Measurements from ENCODE around the gene DNTTIP2.
"Not testable (repeated sequence)": the region's sequence is repeated elsewhere in the genome, so short reads cannot be mapped to it uniquely, and the experiment has no call there.

The DNTTIP2 gene

GRCh38 chr1:93876244-93876643 lies 2.8 kb downstream of the DNTTIP2 start:
- Histone ChIP-seq H3K27ac (ENCODE audit: low read depth, low read length) (no peak overlapping the region), H3K79me2 (ENCODE audit: control insufficient read depth, insufficient read depth, low read length, unreplicated experiment) (peaks cover 40% of the 10 kb centered on the region), H3K36me3 (ENCODE audit: insufficient read depth, low read length) (peaks cover 58% of the 10 kb centered on the region), H3K27me3 (ENCODE audit: insufficient read depth, low read length) (no peaks in the 10 kb centered on the region), H3K4me3 (ENCODE audit: low read depth, low read length) (peak overlapping the region; percentile 36), H3K4me1 (ENCODE audit: control insufficient read depth, insufficient read depth, low read length, unreplicated experiment) (peaks cover 21% of the 10 kb centered on the region), H2AFZ (ENCODE audit: low read length, unreplicated experiment) (no peak overlapping the region)

GRCh38 chr1:93874025-93874651 lies 4.9 kb downstream of the DNTTIP2 start:
- no peak overlapping the region for H3K27ac ChIP-seq (ENCODE audit: low read depth, low read length)
- H3K36me3 ChIP-seq (ENCODE audit: insufficient read depth, low read length) = peaks cover 75% of the 10 kb centered on the region
- no peak overlapping the region for H3K4me3 ChIP-seq (ENCODE audit: low read depth, low read length)
- H2AFZ ChIP-seq (ENCODE audit: low read length, unreplicated experiment) = no peak overlapping the region
- H3K27me3 ChIP-seq (ENCODE audit: insufficient read depth, low read length) = no peaks in the 10 kb centered on the region
- H3K4me1 ChIP-seq (ENCODE audit: control insufficient read depth, insufficient read depth, low read length, unreplicated experiment) = peaks cover 21% of the 10 kb centered on the region
- peaks cover 40% of the 10 kb centered on the region for H3K79me2 ChIP-seq (ENCODE audit: control insufficient read depth, insufficient read depth, low read length, unreplicated experiment)

GRCh38 chr1:93871366-93871765 lies 7.6 kb downstream of the DNTTIP2 start:
- Histone ChIP-seq H2AFZ (ENCODE audit: low read length, unreplicated experiment) (no peak overlapping the region), H3K4me1 (ENCODE audit: control insufficient read depth, insufficient read depth, low read length, unreplicated experiment) (peaks cover 5% of the 10 kb centered on the region), H3K36me3 (ENCODE audit: insufficient read depth, low read length) (peaks cover 65% of the 10 kb centered on the region), H3K27ac (ENCODE audit: low read depth, low read length) (no peak overlapping the region), H3K4me3 (ENCODE audit: low read depth, low read length) (no peak overlapping the region), H3K27me3 (ENCODE audit: insufficient read depth, low read length) (no peaks in the 10 kb centered on the region), H3K79me2 (ENCODE audit: control insufficient read depth, insufficient read depth, low read length, unreplicated experiment) (peaks cover 14% of the 10 kb centered on the region)

GRCh38 chr1:93869653-93870052 lies 9.4 kb downstream of the DNTTIP2 start:
- H3K27ac ChIP-seq (ENCODE audit: low read depth, low read length) = no peak overlapping the region
- no peaks in the 10 kb centered on the region for H3K27me3 ChIP-seq (ENCODE audit: insufficient read depth, low read length)
- peaks cover 51% of the 10 kb centered on the region for H3K36me3 ChIP-seq (ENCODE audit: insufficient read depth, low read length)
- H2AFZ ChIP-seq (ENCODE audit: low read length, unreplicated experiment) = no peak overlapping the region
- H3K4me3 ChIP-seq (ENCODE audit: low read depth, low read length) = no peak overlapping the region
- no peaks in the 10 kb centered on the region for H3K4me1 ChIP-seq (ENCODE audit: control insufficient read depth, insufficient read depth, low read length, unreplicated experiment)
- H3K79me2 ChIP-seq (ENCODE audit: control insufficient read depth, insufficient read depth, low read length, unreplicated experiment) = peaks cover 2% of the 10 kb centered on the region

GRCh38 chr1:93868492-93868891 lies 10.5 kb downstream of the DNTTIP2 start:
- H3K27ac ChIP-seq (ENCODE audit: low read depth, low read length); H2AFZ ChIP-seq (ENCODE audit: low read length, unreplicated experiment); H3K79me2 ChIP-seq (ENCODE audit: control insufficient read depth, insufficient read depth, low read length, unreplicated experiment); H3K27me3 ChIP-seq (ENCODE audit: insufficient read depth, low read length); H3K4me3 ChIP-seq (ENCODE audit: low read depth, low read length); H3K4me1 ChIP-seq (ENCODE audit: control insufficient read depth, insufficient read depth, low read length, unreplicated experiment): not testable (repeated sequence)
- peaks cover 39% of the 10 kb centered on the region for H3K36me3 ChIP-seq (ENCODE audit: insufficient read depth, low read length)

- Histone ChIP-seq H3K4me1 (ENCODE audit: control insufficient read depth, insufficient read depth, low read length, unreplicated experiment) (no peaks in the 10 kb centered on the region), H3K27ac (ENCODE audit: low read depth, low read length) (no peak overlapping the region), H3K79me2 (ENCODE audit: control insufficient read depth, insufficient read depth, low read length, unreplicated experiment) (no peaks in the 10 kb centered on the region), H2AFZ (ENCODE audit: low read length, unreplicated experiment) (no peak overlapping the region), H3K4me3 (ENCODE audit: low read depth, low read length) (no peak overlapping the region), H3K27me3 (ENCODE audit: insufficient read depth, low read length) (peaks cover 7% of the 10 kb centered on the region; the same call in 1 of the 2 replicates), H3K36me3 (ENCODE audit: insufficient read depth, low read length) (peaks cover 13% of the 10 kb centered on the region)
Observed at GRCh38 chr1:93865253-93865652, 13.8 kb downstream of the DNTTIP2 start.

GRCh38 chr1:93864175-93864574 lies 14.8 kb downstream of the DNTTIP2 start:
- no peak overlapping the region for H2AFZ ChIP-seq (ENCODE audit: low read length, unreplicated experiment)
- peaks cover 7% of the 10 kb centered on the region; the same call in 1 of the 2 replicates for H3K27me3 ChIP-seq (ENCODE audit: insufficient read depth, low read length)
- no peaks in the 10 kb centered on the region for H3K79me2 ChIP-seq (ENCODE audit: control insufficient read depth, insufficient read depth, low read length, unreplicated experiment)
- H3K27ac ChIP-seq (ENCODE audit: low read depth, low read length) = no peak overlapping the region
- H3K36me3 ChIP-seq (ENCODE audit: insufficient read depth, low read length) = peaks cover 4% of the 10 kb centered on the region
- H3K4me3 ChIP-seq (ENCODE audit: low read depth, low read length) = no peak overlapping the region
- H3K4me1 ChIP-seq (ENCODE audit: control insufficient read depth, insufficient read depth, low read length, unreplicated experiment) = no peaks in the 10 kb centered on the region

GRCh38 chr1:93857653-93858052 lies 21.4 kb downstream of the DNTTIP2 start:
- H3K4me3 ChIP-seq (ENCODE audit: low read depth, low read length); H3K4me1 ChIP-seq (ENCODE audit: control insufficient read depth, insufficient read depth, low read length, unreplicated experiment); H3K36me3 ChIP-seq (ENCODE audit: insufficient read depth, low read length); H3K27ac ChIP-seq (ENCODE audit: low read depth, low read length); H3K79me2 ChIP-seq (ENCODE audit: control insufficient read depth, insufficient read depth, low read length, unreplicated experiment); H2AFZ ChIP-seq (ENCODE audit: low read length, unreplicated experiment): not testable (repeated sequence)
- H3K27me3 ChIP-seq (ENCODE audit: insufficient read depth, low read length) = peaks cover 13% of the 10 kb centered on the region; the same call in 1 of the 2 replicates

GRCh38 chr1:93855983-93856382 lies 23.0 kb downstream of the DNTTIP2 start:
- not testable (repeated sequence) for H3K27ac ChIP-seq (ENCODE audit: low read depth, low read length); H3K4me3 ChIP-seq (ENCODE audit: low read depth, low read length); H3K79me2 ChIP-seq (ENCODE audit: control insufficient read depth, insufficient read depth, low read length, unreplicated experiment); H3K4me1 ChIP-seq (ENCODE audit: control insufficient read depth, insufficient read depth, low read length, unreplicated experiment); H3K36me3 ChIP-seq (ENCODE audit: insufficient read depth, low read length); H3K27me3 ChIP-seq (ENCODE audit: insufficient read depth, low read length); H2AFZ ChIP-seq (ENCODE audit: low read length, unreplicated experiment)

GRCh38 chr1:93853940-93854339 lies 25.1 kb downstream of the DNTTIP2 start:
- Histone ChIP-seq H3K4me3 (ENCODE audit: low read depth, low read length) (no peak overlapping the region), H3K27me3 (ENCODE audit: insufficient read depth, low read length) (peaks cover 8% of the 10 kb centered on the region; the same call in 1 of the 2 replicates), H3K79me2 (ENCODE audit: control insufficient read depth, insufficient read depth, low read length, unreplicated experiment) (no peaks in the 10 kb centered on the region), H2AFZ (ENCODE audit: low read length, unreplicated experiment) (no peak overlapping the region), H3K36me3 (ENCODE audit: insufficient read depth, low read length) (no peaks in the 10 kb centered on the region), H3K4me1 (ENCODE audit: control insufficient read depth, insufficient read depth, low read length, unreplicated experiment) (no peaks in the 10 kb centered on the region), H3K27ac (ENCODE audit: low read depth, low read length) (no peak overlapping the region)

- Histone ChIP-seq H2AFZ (ENCODE audit: low read length, unreplicated experiment) (no peak overlapping the region), H3K27me3 (ENCODE audit: insufficient read depth, low read length) (peaks cover 8% of the 10 kb centered on the region; the same call in 1 of the 2 replicates), H3K4me3 (ENCODE audit: low read depth, low read length) (no peak overlapping the region), H3K27ac (ENCODE audit: low read depth, low read length) (no peak overlapping the region), H3K79me2 (ENCODE audit: control insufficient read depth, insufficient read depth, low read length, unreplicated experiment) (no peaks in the 10 kb centered on the region), H3K36me3 (ENCODE audit: insufficient read depth, low read length) (no peaks in the 10 kb centered on the region), H3K4me1 (ENCODE audit: control insufficient read depth, insufficient read depth, low read length, unreplicated experiment) (peaks cover 6% of the 10 kb centered on the region)
Observed at GRCh38 chr1:93851878-93852277, 27.1 kb downstream of the DNTTIP2 start.
